ENCODE measurements around the gene GLI3. TPM values are rescaled to one million over a fixed set of nuclear protein-coding genes. Genes with fewer than 3 reads are reported as not detected.

Gene GLI3
- polyA plus RNA-seq (ENCODE audit: insufficient read length in 4 of 4): 10 to 100 TPM; 13.3 to 17.0 (median 14.2) TPM

- peak in 2 of 4 donors; percentile 90 for DNase-seq (ENCODE audit: low read depth in 4 of 4, low spot score in 2 of 4)
Observed at GRCh38 chr7:42236976-42237810, at the start of gene GLI3. Gene GLI3, minus strand, starts transcription at chr7:42237209. Its CDS starts 13,956 bp downstream, at chr7:42223253.

GRCh38 chr7:42285383-42285824 lies 48.4 kb upstream of the GLI3 start:
- DNase-seq (ENCODE audit: low read depth in 4 of 4, low spot score in 2 of 4): no peak

- no peak for DNase-seq (ENCODE audit: low read depth in 4 of 4, low spot score in 2 of 4)
Observed at GRCh38 chr7:42283553-42283952, 46.5 kb upstream of the GLI3 start.

GRCh38 chr7:42278344-42278743 lies 41.3 kb upstream of the GLI3 start:
- no peak for DNase-seq (ENCODE audit: low read depth in 4 of 4, low spot score in 2 of 4)

- DNase-seq (ENCODE audit: low read depth in 4 of 4, low spot score in 2 of 4): no peak
Observed at GRCh38 chr7:42274053-42274452, 37.0 kb upstream of the GLI3 start.

GRCh38 chr7:42272793-42273665 lies 36.0 kb upstream of the GLI3 start:
- no peak for DNase-seq (ENCODE audit: low read depth in 4 of 4, low spot score in 2 of 4)

GRCh38 chr7:42269161-42269560 lies 32.2 kb upstream of the GLI3 start:
- DNase-seq (ENCODE audit: low read depth in 4 of 4, low spot score in 2 of 4): no peak

GRCh38 chr7:42264702-42265101 lies 27.7 kb upstream of the GLI3 start:
- DNase-seq (ENCODE audit: low read depth in 4 of 4, low spot score in 2 of 4): no peak

GRCh38 chr7:42263971-42264370 lies 27.0 kb upstream of the GLI3 start:
- no peak for DNase-seq (ENCODE audit: low read depth in 4 of 4, low spot score in 2 of 4)

- no peak for DNase-seq (ENCODE audit: low read depth in 4 of 4, low spot score in 2 of 4)
Observed at GRCh38 chr7:42262964-42263363, 26.0 kb upstream of the GLI3 start.

GRCh38 chr7:42254217-42254616 lies 17.2 kb upstream of the GLI3 start:
- no peak for DNase-seq (ENCODE audit: low read depth in 4 of 4, low spot score in 2 of 4)

GRCh38 chr7:42253316-42253715 lies 16.3 kb upstream of the GLI3 start:
- no peak for DNase-seq (ENCODE audit: low read depth in 4 of 4, low spot score in 2 of 4)

- DNase-seq (ENCODE audit: low read depth in 4 of 4, low spot score in 2 of 4): no peak
Observed at GRCh38 chr7:42250411-42250810, 13.4 kb upstream of the GLI3 start.

- DNase-seq (ENCODE audit: low read depth in 4 of 4, low spot score in 2 of 4): no peak
Observed at GRCh38 chr7:42248579-42248978, 11.6 kb upstream of the GLI3 start.

- no peak for DNase-seq (ENCODE audit: low read depth in 4 of 4, low spot score in 2 of 4)
Observed at GRCh38 chr7:42247301-42247700, 10.3 kb upstream of the GLI3 start.

- DNase-seq (ENCODE audit: low read depth in 4 of 4, low spot score in 2 of 4): no peak
Observed at GRCh38 chr7:42244828-42245227, 7.8 kb upstream of the GLI3 start.

- DNase-seq (ENCODE audit: low read depth in 4 of 4, low spot score in 2 of 4): no peak
Observed at GRCh38 chr7:42242381-42242780, 5.4 kb upstream of the GLI3 start.

- no peak for DNase-seq (ENCODE audit: low read depth in 4 of 4, low spot score in 2 of 4)
Observed at GRCh38 chr7:42241424-42241823, 4.4 kb upstream of the GLI3 start.

GRCh38 chr7:42240416-42240815 lies 3.4 kb upstream of the GLI3 start:
- no peak for DNase-seq (ENCODE audit: low read depth in 4 of 4, low spot score in 2 of 4)

- no peak for DNase-seq (ENCODE audit: low read depth in 4 of 4, low spot score in 2 of 4)
Observed at GRCh38 chr7:42238709-42239366, 1.8 kb upstream of the GLI3 start.

Measured in left renal cortex interstitium (tissue), 4 donors.